Suprapubic skin (tissue), 3 donors: ENCODE data around the gene AHSP.

Source experiments
- POLR2AphosphoS5 ChIP-seq, 3 donors: sonication (generic); formaldehyde crosslinking; IDR thresholded peaks; one replicate each; pipeline ENCODE4 v1.6.1; 2017; ENCODE audit warnings: antibody characterized with exemption in 3 of 3
- TF ChIP-seq, protein P1 (sequence below), 2 donors: fragments of 200-600 bp in 1 of 2; fragments of 450-650 bp in 1 of 2; sonication (generic) in 1 of 2; IDR thresholded peaks; one replicate each; pipeline ENCODE4 v1.5.1; 2016 to 2019; ENCODE audit warnings: antibody characterized with exemption in 2 of 2, mild to moderate bottlenecking in 1 of 2, moderate library complexity in 1 of 2

DNA sequence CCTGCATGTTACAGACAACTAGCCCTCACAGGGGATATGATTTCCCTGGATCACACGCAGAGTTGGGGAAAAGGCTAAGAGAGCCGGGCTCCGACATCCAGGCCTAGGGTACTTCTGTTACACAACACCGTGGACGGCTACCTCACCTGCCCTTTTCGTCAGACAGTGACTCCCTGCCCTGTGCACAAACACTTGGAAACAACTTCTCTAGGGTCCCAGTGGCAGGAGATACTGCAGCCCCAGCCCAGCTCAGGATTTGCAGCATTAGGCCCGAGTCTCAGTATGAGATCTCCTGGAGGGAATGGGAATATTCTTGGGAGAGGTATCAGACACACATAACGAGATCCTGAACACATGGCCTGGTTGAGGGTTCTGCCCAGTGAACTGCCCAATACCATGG lies 27.8 kb upstream of the AHSP start:
- TF ChIP-seq, protein P1, sequence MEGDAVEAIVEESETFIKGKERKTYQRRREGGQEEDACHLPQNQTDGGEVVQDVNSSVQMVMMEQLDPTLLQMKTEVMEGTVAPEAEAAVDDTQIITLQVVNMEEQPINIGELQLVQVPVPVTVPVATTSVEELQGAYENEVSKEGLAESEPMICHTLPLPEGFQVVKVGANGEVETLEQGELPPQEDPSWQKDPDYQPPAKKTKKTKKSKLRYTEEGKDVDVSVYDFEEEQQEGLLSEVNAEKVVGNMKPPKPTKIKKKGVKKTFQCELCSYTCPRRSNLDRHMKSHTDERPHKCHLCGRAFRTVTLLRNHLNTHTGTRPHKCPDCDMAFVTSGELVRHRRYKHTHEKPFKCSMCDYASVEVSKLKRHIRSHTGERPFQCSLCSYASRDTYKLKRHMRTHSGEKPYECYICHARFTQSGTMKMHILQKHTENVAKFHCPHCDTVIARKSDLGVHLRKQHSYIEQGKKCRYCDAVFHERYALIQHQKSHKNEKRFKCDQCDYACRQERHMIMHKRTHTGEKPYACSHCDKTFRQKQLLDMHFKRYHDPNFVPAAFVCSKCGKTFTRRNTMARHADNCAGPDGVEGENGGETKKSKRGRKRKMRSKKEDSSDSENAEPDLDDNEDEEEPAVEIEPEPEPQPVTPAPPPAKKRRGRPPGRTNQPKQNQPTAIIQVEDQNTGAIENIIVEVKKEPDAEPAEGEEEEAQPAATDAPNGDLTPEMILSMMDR (IDR thresholded peaks at IDR 0.05): no peak
- no peak for TF ChIP-seq POLR2AphosphoS5 (IDR thresholded peaks at IDR 0.05)
